CD4-positive, alpha-beta T cell (primary cell): ENCODE results near the gene BATF3. TPM values are rescaled to one million over a fixed set of nuclear protein-coding genes. Genes with fewer than 3 reads are reported as not detected.
"Not testable (repeated sequence)": the region's sequence is repeated elsewhere in the genome, so short reads cannot be mapped to it uniquely, and the experiment has no call there.

Source experiments
- ATAC-seq: fragments of 200-7000 bp; cut with Tn5 transposase; one replicate; pipeline ENCODE4 v1.10.0; 2022; ENCODE audit warnings: mild to moderate bottlenecking; ENCODE audit not compliant: poor library complexity
- CTCF ChIA-PET: fragments of 350-600 bp; sonication (Branson Sonifier 250); formaldehyde crosslinking; loops from one replicate; lab custom pipeline; 2021; ENCODE audit warnings: antibody characterized with exemption, inconsistent platforms; lab: Charles Lee
- POLR2A ChIA-PET: fragments of 350-600 bp; sonication (Branson Sonifier 250); formaldehyde crosslinking; loops from one replicate; lab custom pipeline; 2021; ENCODE audit warnings: antibody characterized with exemption, inconsistent platforms; lab: Charles Lee
- DNase-seq, 14 experiments: peaks; one replicate each; pipeline ENCODE4 v3.0.0-alpha.2; 2013 to 2020; ENCODE audit warnings: mixed read lengths in 2 of 14
- H3K27ac ChIP-seq, 2 donors: one replicate each; pipeline versions ENCODE4 v1.5.1 to v1.7.0; 2013; ENCODE audit warnings: low read length in 2 of 2, low read depth in 1 of 2, mild to moderate bottlenecking in 1 of 2
- H3K27me3 ChIP-seq, 2 experiments: 1 replicate in 1 of 2; 2 replicates in 1 of 2; pipeline versions ENCODE4 v1.6.1 to v1.7.0; 2013; ENCODE audit warnings: low read length in 2 of 2, control low read depth in 1 of 2, mild to moderate bottlenecking in 1 of 2, moderate library complexity in 1 of 2; ENCODE audit not compliant: insufficient read depth in 2 of 2, control insufficient read depth in 1 of 2
- H3K36me3 ChIP-seq: one replicate; pipeline ENCODE4 v1.6.1; 2013; ENCODE audit warnings: low read length, control low read depth; ENCODE audit not compliant: insufficient read depth
- H3K4me1 ChIP-seq: one replicate; pipeline ENCODE4 v1.6.1; 2013; ENCODE audit warnings: low read length, control low read depth; ENCODE audit not compliant: insufficient read depth
- H3K4me3 ChIP-seq: one replicate; pipeline ENCODE4 v1.5.1; 2013; ENCODE audit warnings: mild to moderate bottlenecking, low read length, moderate library complexity
- H3K9me3 ChIP-seq, 2 experiments: 1 replicate in 1 of 2; 2 replicates in 1 of 2; pipeline versions ENCODE4 v1.6.1 to v1.7.0; 2013; ENCODE audit warnings: low read length in 2 of 2, mild to moderate bottlenecking in 2 of 2, control low read depth in 1 of 2, moderate library complexity in 1 of 2; ENCODE audit not compliant: control insufficient read depth in 1 of 2, insufficient read depth in 1 of 2
- H3K27ac Mint-ChIP-seq: one replicate; pipeline ENCODE4 v1.8.0; 2020; ENCODE audit warnings: mixed read lengths
- H3K27me3 Mint-ChIP-seq: one replicate; pipeline ENCODE4 v1.8.0; 2021; ENCODE audit warnings: mixed read lengths
- H3K36me3 Mint-ChIP-seq: one replicate; pipeline ENCODE4 v1.8.0; 2021; ENCODE audit warnings: low read depth, mixed read lengths
- H3K4me1 Mint-ChIP-seq: one replicate; pipeline ENCODE4 v1.8.0; 2021; ENCODE audit warnings: low read depth, mixed read lengths
- H3K4me3 Mint-ChIP-seq: one replicate; pipeline ENCODE4 v1.8.0; 2020; ENCODE audit warnings: mild to moderate bottlenecking, mixed read lengths
- H3K9me3 Mint-ChIP-seq: one replicate; pipeline ENCODE4 v1.8.0; 2020; ENCODE audit warnings: mixed read lengths
- CTCF ChIP-seq: fragments of 200-600 bp; IDR thresholded peaks from one replicate; pipeline ENCODE4 v1.8.0; 2022; ENCODE audit warnings: antibody characterized with exemption, mild to moderate bottlenecking
- intact Hi-C, 2 experiments: fragments of 100-400 bp; cut with DNase I in 1 of 2; cut with micrococcal nuclease in 1 of 2; formaldehyde crosslinking; loops; one replicate each; pipeline versions ENCODE4 v1.15.1 to v1.9.0; 2023 to 2025; cut with DNase I, micrococcal nuclease
- total RNA-seq, 174 experiments: library from RNA in 2 of 174; stranded (reverse) in 2 of 174; gene quantifications; one replicate each; pipeline ENCODE4 v1.2.3 and lab custom pipeline; 2021 to 2026

Gene BATF3
- total RNA-seq, 2 experiments from 2014 or later = 0.92 to 1.2 TPM

- ChIA-PET POLR2A (no interaction called here), CTCF (interaction anchor here (1.7 kb wide), 1 partner anchor 21 kb away, joined by 5 read pairs; no protein-coding TSS in a partner anchor)
- Histone ChIP-seq H3K4me1 (no peaks in the 10 kb centered on the region), H3K27ac (no peak overlapping the region), H3K36me3 (no peaks in the 10 kb centered on the region), H3K9me3 (peaks cover 0 to 7% of the 10 kb centered on the region in 2 experiments), H3K4me3 (no peak overlapping the region), H3K27me3 (no peaks in the 10 kb centered on the region)
- Mint-ChIP-seq H3K9me3 (no peaks in the 10 kb centered on the region), H3K27me3 (peaks cover 5% of the 10 kb centered on the region), H3K4me1 (no peaks in the 10 kb centered on the region), H3K27ac (no peak overlapping the region), H3K4me3 (no peak overlapping the region), H3K36me3 (no peaks in the 10 kb centered on the region)
- DNase-seq (no peak), ATAC-seq (no peak)
- intact Hi-C loops = no loop called here
- TF ChIP-seq CTCF = no peak
Observed at GRCh38 chr1:212643877-212644276, 55.8 kb downstream of the BATF3 start.

- ChIA-PET POLR2A (no interaction called here), CTCF (interaction anchor here (1.0 to 1.4 kb wide), 2 partner anchors 23 to 33 kb away, joined by 3 to 5 read pairs; no protein-coding TSS in a partner anchor)
- DNase-seq = no peak
- intact Hi-C loops = no loop called here
- no peak overlapping the region for H3K27ac ChIP-seq
- no peaks in the 10 kb centered on the region for H3K9me3 Mint-ChIP-seq
- H3K4me1 ChIP-seq = peaks cover 6% of the 10 kb centered on the region
- H3K4me3 Mint-ChIP-seq = no peak overlapping the region
- H3K4me1 Mint-ChIP-seq = peaks cover 1% of the 10 kb centered on the region
- H3K36me3 Mint-ChIP-seq = no peaks in the 10 kb centered on the region
- no peak overlapping the region for H3K4me3 ChIP-seq
- no peak for ATAC-seq
- no peaks in the 10 kb centered on the region for H3K36me3 ChIP-seq
- H3K27me3 ChIP-seq = no peaks in the 10 kb centered on the region
- peaks cover 5% of the 10 kb centered on the region for H3K27me3 Mint-ChIP-seq
- H3K27ac Mint-ChIP-seq = no peak overlapping the region
- TF ChIP-seq CTCF = no peak
- H3K9me3 ChIP-seq = peaks cover 0 to 7% of the 10 kb centered on the region in 2 experiments
Observed at GRCh38 chr1:212641956-212642355, 57.7 kb downstream of the BATF3 start.

GRCh38 chr1:212640223-212640878, 59.3 kb downstream of the BATF3 start:
- Mint-ChIP-seq H3K36me3 (no peaks in the 10 kb centered on the region), H3K4me3 (no peak overlapping the region), H3K27ac (no peak overlapping the region), H3K4me1 (peaks cover 17% of the 10 kb centered on the region), H3K27me3 (peaks cover 5% of the 10 kb centered on the region), H3K9me3 (no peaks in the 10 kb centered on the region)
- H3K9me3 ChIP-seq = peaks cover 0 to 7% of the 10 kb centered on the region in 2 experiments
- H3K27me3 ChIP-seq = no peaks in the 10 kb centered on the region
- H3K36me3 ChIP-seq = no peaks in the 10 kb centered on the region
- H3K4me1 ChIP-seq = peaks cover 22% of the 10 kb centered on the region
- DNase-seq (no peak), ATAC-seq (no peak)
- ChIA-PET POLR2A (no interaction called here), CTCF (interaction anchor here (1.2 to 1.4 kb wide), 2 partner anchors 31 to 184 kb away, joined by 3 read pairs; no protein-coding TSS in a partner anchor)
- H3K4me3 ChIP-seq = no peak overlapping the region
- H3K27ac ChIP-seq = no peak overlapping the region
- TF ChIP-seq CTCF = no peak
- intact Hi-C loops = no loop called here

- peaks cover 23% of the 10 kb centered on the region for H3K4me1 Mint-ChIP-seq
- H3K9me3 Mint-ChIP-seq, intact Hi-C loops, H3K27ac ChIP-seq, H3K27me3 ChIP-seq, H3K27ac Mint-ChIP-seq, DNase-seq, POLR2A ChIA-PET, H3K4me3 Mint-ChIP-seq, H3K9me3 ChIP-seq, H3K4me3 ChIP-seq, CTCF ChIA-PET, H3K36me3 Mint-ChIP-seq, H3K27me3 Mint-ChIP-seq, ATAC-seq, H3K36me3 ChIP-seq: not testable (repeated sequence)
- H3K4me1 ChIP-seq = peaks cover 25% of the 10 kb centered on the region
Observed at GRCh38 chr1:212639524-212639923, 60.1 kb downstream of the BATF3 start.
